Stimulated activated CD4-positive, alpha-beta T cell treated with anti-CD3 and anti-CD28 coated beads, TNF-alpha, amount 100 ng/mL, for 24 hours (primary cell): Measurements from ENCODE around the gene PRXL2B.
"Not testable (repeated sequence)": the region's sequence is repeated elsewhere in the genome, so short reads cannot be mapped to it uniquely, and the experiment has no call there.

ENCODE experiments used
- DNase-seq, 3 experiments: peaks; one replicate each; pipeline ENCODE4 v3.0.0-alpha.2; 2020; ENCODE audit warnings: low read depth in 3 of 3

PRXL2B gene

DNA sequence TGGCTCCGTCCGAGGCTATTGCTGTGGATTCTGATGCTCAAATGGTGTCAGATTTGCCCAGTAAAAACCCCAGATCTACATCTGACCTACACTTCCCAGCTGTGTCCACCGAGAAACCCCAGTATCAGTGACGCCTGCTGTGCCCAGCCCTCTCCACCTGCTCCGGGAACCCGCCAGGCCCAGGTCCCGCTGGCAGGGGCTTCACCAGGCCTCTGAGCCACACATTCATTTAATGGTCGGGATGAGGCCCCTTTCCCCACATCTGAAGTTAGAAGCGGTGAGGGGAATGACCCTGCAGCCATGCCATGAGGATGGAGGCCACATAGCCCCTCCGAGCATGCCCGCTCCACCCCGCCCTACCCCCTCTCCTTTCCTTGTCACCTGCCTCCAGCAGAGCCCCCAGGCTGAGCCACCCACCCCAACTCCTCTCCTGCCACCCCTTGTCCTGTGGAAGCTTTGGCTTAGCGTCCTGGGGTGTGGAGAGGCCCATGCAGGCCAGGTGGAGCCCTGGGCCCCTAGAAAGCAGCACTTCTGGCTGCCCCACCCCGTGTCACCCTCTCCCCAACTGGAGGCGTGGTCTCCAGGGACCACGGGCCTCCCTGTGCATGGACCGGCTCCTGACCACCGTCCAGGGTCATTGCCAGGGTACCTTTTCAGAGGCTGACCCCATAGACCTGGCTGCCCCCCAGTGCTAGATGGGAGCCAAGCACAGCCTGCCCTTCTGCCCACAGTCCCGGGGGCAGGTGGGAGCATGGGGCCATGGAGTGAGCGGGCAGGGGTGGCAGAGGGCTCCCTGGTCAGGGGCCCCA is 22.4 kb upstream of the PRXL2B start:
- DNase-seq = no peak

DNA sequence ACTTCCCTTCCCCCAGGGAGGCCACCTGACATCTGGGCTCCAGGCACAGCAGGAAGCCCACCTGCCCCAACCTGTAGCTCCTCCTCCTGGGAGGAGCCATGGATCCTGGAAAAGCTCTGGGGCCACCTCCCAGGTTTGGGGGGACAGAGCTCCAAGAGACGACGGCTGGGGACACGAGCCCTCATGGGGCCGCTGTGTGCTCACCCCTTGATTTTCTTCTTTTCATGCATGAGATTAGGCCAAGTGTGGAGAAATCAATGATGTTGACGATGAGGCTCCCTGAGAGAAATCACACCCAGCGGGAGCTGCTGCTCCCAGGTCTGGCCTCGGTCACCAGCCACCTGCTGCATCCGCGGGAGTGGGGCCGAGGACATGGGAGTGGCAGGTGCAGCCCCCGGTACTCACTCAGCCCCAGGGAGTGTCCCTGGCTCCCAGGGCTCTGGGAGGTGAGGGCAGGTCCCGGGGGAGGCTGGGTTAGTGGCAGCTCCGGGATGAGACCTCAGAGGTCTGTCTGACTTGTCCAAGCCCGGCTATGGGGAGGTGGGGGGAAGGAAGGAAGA is 21.7 kb upstream of the PRXL2B start:
- DNase-seq = no peak

DNA sequence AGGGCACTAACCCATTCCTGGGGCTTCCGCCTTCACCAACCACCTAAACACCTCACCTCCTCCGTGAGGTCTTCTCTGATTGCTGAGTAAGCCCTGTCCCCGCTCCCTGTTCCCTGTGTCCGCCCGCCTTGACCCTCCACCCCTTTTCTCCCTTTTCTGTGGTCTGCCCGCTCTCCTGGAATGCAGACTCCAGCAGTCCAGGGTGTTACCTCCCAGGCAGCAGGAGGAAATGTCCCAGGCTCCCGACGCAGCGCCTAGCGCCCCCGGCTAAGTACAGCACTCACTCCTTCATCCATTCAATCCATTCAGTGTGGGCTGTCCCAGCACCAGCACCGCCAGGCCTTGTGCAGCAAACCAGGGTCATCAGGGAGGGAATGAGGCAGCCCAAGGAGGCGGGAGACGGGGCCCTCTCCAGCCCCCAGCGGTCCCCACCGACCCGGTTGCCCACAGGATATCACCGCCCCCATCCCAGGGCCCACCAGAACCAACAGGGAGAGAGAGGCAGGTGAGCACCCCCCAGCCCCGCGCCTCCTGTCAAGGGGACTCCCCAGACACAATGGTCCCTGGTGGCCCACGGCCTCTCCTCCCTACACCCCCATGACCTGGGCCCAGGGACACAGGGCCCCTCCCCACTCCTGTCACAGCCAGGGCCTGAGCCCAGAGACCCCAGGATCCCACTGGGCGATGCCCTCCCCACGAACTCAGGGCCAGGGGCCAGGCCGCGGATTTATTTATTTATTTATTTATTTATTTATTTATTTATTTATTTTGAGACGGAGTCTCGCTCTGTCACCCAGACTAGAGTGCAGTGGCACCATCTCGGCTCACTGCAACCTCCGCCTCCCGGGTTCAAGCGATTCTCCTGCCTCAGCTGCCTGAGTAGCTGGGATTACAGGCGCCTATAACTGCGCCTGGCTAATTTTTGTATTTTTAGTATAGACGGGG is 20.2 kb upstream of the PRXL2B start:
- no peak for DNase-seq

DNA sequence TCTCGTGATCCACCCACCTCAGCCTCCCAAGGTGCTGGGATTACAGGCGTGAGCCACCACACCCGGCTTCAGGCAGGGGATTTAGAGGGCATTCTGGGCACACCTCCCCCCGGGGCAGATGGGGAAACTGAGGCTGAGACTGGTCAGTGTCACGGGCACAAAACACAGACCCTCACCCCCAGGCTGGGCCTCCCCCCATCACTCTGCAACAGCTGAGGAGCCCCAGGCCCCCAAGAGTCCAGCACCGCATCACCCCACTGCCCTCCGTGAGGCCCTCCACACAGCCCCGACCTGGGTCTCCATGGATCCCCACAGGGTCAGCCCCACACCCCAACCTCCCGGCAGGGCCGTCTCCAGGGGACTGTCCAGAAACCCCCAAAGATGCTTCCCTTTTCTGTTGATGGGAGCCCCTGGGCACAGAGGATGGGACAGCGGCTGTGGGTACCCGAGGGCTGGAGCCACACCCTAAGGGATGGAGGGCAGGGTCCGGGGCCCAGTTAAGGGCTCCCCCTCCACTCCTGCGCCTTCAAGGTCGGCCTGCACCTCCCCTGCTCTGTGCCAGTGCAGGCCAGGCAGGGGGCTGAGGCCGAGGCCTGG is 19.4 kb upstream of the PRXL2B start:
- no peak for DNase-seq

DNA sequence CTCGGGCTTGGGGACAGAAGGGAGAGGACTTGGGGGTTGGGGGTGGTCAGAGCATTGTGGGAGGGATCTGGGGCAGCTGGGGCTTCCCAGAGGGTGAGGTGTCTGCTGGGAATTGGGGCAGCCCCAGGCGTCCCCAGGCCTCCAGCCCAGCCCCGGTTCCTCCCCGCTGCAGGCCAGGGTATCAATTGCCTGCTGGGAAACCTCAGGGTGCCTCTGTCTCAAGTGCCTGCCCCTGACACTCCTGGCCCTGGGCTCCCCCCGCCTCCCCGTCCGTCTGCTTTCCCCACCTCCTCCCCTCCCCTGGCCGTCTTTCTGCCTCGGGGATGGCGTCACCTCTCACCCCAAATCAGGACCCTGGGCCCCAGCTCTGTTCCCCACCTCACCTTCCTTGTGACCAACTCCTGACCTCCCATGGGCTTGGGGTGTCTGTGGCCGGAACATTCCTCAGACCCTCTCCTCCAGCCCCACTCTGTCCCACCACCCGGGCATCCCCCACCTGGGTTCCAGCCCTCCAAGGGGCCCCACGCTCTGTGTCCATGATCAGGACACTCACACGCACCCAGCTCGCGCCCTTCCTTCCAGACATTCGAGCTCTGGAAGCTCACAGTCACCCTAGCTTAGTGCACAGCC is 18.3 kb upstream of the PRXL2B start:
- DNase-seq = not testable (repeated sequence)

DNA sequence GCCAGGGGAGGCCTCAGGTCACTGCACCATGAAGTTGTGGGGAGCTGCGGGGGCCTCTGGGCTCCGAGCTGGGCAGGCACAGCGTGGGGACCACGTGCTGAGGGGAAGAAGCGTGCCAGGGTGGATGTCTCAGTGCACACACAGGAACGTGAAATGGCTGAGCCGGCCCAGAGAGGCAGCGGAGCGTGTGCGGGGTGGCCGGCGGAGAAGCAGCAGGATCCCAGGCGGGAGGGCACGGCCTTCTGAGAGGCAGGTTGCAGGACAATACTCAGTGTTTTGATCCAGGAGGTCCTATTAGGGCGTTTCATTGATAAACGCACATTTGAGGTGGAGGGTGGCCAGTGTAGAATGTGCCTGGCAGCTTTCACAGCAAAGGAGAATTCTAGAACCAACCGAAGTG is 17.5 kb upstream of the PRXL2B start:
- no peak for DNase-seq

DNA sequence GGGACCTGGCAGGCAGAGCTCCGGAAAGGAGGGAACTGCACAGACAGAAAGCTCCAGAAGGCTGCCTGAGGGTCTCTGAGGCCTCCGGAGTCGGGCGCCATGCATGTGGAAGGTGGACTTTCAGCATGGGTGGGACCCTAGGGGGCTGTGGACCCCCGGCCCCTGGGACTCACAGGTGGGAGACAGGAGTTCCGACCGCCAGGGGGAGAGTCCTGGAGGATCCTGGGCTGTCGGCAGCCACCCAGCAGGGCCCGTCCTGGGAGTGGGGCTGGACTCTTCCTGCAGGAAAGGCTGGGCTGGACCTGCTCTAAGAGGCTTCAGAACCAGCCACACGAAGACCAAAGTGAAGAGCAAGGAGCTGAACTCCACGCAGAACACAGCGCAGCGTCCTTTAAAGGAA is 16.9 kb upstream of the PRXL2B start:
- not testable (repeated sequence) for DNase-seq

DNA sequence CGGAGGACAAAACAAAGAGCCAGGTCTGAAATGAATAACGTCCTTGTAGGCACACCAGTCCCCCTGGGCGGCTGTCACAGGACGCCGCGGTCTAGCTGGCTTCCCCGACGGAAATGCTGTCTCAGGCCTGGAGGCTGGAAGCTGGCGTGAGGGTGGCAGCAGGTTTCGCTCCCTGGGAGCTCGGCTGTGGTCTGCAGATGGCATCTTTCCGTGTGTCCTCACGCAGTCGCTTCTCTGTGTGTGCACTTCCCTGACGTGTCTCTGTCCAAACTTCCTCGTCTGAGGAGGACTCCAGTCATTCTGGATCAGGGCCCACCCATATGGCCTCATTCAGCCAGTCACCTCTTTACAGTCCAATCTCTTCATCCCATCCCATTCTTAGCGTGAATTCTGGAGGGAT is 16.2 kb upstream of the PRXL2B start:
- no peak for DNase-seq

DNA sequence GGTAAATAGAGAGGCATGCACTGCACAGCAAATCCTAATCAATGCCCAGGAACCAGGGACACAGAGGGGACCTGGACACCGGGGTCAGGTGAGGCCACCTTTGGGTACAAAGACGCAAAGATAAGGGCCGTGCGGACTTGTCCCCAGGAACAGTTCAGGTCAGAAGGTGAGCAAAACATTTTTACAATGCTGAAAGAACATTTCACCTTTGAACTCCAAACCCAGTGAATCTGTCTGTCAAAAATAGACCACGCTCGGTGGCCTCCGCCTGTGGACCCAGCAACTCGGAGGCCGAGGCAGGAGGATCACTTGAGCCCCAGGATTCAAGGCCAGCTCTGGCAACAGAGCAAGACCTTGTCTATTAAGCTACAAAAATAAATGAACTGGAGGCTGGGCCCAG is 15.2 kb upstream of the PRXL2B start:
- no peak for DNase-seq

DNA sequence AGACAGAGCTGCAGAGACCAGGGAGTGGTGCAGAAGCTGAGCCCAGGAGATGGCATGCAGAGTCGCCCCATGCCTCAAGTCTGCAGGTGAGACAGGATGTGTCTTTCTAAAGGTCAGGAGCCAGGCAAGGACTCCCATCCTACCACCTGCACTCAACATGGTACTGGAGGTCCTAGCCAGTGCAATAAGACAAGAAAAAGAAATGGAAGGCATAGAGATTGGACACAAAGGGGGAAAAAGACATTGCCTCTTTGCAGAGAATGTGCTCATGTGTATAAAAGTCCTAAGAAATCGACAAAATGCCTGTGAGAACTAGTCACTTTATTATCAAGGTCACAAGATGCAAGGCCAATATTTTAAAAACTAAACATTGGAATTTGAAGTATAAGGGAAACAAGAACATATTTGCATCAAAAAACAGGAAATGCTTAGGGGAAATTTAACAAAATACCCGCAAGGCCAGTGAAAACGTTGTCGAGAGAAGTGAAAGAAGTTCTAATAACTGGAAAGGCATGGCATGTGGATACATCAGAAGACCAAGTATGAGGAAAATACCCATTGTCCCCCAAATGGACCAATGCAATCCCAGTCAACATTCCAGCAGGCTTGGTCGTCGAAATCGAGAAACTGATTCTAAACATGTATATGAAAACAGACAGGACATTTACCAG is 13.2 kb upstream of the PRXL2B start:
- DNase-seq = no peak

DNA sequence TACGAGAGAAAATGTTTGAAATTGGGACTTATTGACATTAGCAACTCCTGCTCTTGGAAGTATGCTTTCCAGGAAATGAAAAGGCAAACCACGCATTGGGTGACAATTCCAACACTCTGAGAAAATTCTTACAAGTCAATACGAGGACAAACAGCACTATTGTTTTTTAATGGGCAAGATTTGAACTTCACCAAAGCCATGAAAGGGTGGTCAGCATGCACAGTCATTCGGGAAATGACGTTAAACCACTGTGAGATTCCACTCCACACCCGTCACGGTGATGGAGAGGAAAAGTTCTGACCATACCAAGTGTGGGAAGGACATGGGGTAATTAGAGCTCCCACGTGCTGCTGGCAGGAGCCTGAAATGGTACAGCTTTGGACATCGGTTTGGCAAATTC is 12.2 kb upstream of the PRXL2B start:
- DNase-seq = no peak

DNA sequence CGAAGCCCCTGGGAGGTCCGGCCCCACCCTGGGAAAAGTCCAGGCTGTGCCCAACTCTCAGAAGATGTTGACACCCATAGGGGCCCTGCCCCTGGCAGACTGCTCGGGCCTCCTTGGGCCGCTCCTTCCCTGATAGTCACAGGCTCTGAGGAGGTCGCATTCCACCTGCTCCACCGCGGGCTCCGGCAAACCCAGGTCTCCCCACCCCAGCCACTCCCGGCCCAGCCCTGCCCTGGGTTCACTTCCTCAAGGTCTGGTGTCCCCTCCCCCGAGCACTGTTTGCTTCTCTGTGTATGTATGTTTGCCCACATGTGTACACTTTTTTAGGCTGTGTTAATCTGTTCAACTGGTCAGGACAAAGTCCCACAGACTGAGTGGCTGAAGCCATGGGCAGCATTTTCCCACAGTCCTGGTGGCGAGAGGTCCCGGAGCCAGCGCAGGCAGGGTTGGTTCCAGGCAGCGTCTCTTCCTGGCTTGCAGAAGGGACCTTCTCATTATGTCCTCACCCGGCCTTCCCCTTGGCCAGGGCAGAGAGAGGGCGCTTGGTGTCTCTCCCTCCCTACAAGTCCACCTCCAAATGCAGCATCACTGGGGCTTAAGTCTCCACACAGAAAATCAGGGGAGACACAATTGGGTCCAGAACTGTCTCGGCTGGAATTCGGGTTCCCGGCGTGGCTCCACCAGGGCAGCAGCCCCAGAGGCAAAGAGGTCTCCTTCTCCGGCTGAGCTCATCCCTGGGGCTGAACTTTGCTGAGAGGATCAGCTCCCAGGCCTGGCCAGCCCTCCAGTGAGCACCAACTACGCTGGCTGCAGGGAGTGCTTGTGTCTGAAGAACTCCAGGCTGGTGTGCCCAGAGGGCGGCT is 10.5 kb upstream of the PRXL2B start:
- DNase-seq = no peak

DNA sequence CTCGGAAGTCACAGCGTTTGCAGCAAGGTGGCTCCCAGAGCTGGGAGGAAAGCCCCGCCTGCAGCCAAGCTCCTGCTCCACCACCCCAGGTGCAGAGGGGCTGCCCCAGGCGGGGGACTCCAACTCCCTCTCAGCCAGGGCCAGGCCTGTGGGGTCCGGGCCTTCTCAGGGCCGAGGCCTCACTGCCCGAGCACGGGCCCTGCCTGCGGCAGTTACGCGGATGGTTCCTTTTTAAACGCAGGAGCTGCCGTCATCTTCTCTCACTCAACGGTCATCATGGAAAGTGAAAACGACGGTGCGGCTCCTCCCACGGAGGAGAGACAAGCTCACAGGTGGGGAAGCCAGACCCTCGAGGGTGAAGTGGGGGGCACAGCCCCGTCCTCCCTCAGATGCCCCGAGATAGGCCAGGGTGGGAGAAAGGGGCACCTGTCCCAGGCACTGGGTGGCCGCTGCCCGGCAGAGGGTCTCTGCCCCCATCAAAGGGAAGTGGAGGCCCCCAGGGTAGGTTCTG is 9.0 kb upstream of the PRXL2B start:
- peak in 1 of 3 experiments; percentile 50 for DNase-seq

DNA sequence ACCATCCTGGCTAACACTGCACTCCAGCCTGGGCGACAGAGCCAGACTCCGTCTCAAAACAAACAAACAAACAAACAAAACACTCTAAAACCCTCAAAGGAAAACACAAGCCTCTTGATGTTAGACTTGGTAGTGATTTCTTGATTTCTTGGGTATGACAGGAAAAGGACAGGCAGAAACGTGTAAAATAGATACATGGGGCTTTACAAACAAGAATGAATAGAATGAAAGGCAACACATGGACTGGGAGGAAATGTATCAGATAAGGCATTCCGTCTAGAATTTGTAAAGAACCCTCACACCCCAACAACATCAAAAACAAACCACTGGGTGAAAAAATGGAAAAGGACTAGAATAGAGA is 7.8 kb upstream of the PRXL2B start:
- no peak for DNase-seq

DNA sequence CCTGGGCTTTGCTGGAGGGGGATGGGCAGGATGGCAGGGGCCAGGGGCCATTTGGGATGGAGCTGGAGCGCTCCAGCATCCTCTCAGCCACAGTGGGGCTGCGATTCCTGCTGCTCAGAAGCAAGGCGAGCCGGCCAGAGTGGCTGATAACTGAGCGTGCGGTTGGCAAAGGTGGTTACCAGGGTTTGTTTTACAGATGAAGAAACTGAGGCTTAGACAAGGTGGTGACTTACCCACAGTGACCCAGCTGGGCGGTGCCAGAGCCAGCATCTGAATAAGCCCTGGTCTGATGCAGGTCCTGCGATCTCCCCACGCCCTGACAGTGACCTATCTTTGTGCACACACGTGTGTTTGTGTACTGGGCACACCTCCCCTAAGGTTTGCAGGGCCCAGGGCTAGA is 5.9 kb upstream of the PRXL2B start:
- no peak for DNase-seq

DNA sequence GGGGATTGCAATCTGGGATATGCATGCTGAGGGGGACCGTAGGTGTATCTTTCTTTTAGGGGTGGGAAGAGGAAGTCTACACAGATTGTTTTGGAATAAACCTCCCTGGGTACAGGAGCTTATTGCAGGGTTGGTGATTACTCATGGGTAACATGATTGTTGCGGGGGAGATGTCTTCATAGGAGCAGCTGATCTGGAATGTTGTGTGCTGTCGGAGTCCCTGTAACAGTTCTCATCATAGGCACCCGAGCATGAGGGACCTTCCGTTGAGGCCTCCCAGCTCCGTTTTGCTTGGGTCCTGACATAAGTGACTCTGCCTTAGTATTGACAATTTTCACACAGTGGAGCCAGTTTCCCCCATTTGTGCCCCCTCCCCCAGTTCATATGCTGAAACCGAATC is 4.2 kb upstream of the PRXL2B start:
- no peak for DNase-seq

DNA sequence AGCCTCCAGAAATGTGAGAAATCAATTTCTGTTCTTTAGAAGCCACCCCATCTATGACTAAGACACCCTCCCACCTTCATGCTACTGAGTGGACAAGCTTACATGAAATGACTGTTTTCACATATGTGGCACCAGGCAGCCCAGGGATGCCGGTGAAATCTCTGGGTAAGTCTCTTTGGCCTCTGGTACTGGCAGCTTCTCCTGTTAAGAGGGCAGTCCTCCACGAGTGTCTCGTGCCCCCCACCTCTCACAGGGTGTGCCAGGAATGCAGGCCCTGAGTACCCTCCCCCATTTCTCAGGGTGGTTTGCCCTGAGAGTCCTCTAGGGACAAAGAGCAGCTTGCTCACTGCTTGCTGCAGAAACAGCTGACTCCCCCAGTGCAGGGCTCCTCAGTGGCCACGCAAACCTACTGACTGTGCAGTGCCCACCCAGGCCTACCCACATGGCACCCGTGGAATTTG is 3.2 kb upstream of the PRXL2B start:
- DNase-seq = no peak

DNA sequence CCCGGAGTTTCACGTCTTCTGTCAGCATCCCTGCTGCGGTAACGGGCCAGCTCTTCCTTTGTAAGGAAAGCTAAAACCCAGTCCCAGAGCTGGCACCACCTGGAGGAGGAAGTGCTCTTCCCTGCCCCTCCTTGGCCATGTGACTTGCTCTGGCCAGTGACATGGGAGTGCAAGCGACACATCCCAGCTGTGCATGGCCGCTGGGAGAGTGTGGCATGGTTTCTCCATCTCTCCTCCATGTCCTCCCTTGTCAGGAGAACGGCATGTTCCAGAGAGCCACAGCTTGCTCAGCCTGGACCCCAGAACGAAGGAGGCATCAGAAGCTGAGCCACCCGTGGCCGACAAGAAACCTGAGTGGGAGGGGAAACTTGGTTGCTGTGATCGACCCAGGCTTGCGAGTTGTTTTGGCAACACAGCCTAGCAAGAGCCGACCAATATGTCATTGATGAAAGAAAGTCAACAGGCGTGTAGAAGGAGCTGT is 2.7 kb upstream of the PRXL2B start:
- no peak for DNase-seq

DNA sequence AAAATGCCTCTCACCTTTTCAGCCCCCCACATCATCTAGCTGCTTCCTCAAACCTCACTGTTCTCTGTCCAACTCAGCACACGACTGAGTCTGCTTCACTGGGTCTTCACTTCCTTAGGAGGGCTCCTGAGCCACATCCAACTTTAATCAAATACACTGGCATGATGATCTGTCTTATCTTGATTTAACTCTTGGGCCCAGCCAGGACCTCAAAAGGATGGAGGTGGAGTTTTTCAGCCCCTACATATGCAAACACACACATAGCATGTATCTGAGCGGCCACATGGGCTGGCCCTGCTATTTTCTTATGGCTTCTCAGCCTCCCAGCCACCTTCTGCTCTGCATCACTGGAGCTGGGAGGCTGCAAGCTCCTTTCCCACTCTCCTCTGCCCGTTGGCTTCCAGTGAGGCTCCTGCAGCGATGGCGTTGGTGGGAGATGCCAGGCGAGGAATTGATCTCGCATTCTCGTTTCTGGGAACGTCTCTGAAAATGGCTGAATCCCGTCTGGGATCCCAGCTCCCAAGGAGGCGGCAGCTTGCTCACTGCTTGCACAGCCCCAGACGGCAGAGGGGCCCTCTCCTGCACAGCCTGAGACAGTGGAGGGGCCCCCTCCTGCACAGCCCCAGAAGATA is 1.8 kb upstream of the PRXL2B start:
- DNase-seq = no peak
